Stimulated activated naive CD4-positive, alpha-beta T cell (primary cell): ENCODE data around the gene RGS3.

Source experiments
- DNase-seq, 6 experiments: peaks; one replicate each; lab custom pipeline; 2025; lab: John Stamatoyannopoulos, UW

The RGS3 gene

DNA sequence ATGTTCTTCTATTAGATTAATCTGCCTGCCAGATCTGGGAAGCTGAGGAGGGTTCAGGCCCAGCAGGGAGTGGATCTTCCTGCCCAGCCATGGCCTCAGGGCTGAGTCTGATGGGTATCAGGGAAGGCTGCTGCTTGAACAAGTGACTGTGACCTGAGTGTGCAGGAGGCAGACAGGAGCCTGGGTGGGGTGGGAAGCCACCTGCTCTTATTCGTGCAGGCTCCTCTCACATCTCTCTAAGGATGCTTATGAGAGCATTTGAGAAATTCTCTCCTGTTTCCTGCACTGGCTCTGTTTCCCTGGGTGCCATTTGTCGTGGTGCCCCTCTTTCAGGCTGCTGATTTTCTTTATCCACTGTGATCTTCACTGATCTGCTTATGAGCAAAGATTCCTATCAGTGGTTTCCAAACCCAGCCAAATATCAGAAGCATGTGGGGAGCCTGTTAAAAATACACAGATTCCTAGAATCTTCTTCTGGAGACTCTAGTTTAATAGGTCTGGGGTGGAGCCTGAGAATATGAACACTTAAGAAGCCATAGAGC is 2.1 kb downstream of the RGS3 start:
- no peak for DNase-seq

DNA sequence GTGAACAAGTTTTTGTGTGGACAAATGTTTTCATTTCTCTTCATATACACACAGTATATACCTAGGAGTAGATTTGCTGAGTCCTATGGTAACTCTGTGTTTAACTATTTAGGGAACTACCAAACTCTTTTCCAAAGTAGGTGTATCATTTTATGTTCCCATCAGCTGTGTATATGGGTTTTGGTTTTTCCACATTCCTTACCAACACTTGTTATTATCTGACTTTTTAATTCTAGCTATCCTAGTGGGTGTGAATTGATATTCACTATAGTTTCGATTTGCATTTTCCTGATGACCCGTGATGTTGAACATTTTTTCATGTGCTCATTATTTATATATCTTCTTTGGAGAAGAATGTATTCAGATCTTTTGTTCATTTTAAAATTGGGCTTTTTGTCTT is 3.7 kb downstream of the RGS3 start:
- DNase-seq = no peak

DNA sequence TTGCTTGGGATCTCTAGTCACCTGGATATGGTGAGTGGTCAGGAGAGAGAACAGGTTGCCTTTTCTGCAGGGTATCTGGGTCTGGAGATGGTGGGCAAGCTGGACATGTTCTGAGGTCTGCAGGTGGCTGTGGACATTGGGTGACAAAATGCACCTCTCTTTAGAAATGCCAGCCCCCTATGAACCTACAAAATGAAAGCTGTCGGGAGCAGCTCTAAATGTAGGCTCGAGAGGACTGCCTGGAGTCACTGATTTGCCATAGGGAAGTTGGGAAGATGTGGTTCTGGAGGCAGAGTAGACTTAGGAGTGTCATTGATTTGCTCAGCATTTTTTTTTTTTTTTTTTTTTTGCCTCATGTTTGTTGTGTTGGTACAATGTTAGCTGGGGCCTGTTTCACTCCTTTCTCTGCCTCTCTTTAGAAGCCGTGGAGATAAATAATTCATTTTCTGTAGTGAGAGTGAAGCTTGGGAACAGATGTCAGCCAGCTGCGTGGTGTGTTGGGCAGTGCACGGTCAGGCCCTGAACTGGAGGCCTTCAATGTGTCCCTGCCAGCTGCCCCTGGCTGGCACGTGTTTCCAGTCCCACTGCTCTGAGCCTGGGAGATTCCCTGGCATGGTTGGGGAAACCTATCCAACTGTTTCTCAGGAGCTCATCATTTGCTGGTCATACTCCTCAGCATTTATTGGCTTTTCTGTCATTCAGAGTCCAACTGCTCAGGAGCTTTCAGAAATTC is 5.4 kb downstream of the RGS3 start:
- no peak for DNase-seq

DNA sequence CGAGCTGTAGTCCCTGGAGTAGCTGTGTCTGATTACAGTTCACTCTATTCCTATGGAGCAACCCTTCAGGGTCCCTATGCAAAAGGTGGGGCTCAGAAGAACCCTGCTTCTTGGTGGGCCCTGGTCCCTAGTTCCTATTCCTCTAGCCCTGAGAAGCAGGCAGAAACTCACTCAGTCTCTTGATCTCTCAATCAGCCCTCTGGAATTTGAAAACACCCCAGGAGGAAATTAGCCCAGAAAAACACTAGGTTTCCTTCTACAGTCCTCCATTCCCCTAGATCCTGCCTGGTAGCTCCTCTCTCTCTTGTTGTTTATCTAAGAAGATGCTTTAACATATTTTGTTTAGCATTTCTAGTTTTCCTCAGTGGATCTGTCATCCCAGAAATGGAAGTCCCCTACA is 7.6 kb downstream of the RGS3 start:
- DNase-seq = no peak

DNA sequence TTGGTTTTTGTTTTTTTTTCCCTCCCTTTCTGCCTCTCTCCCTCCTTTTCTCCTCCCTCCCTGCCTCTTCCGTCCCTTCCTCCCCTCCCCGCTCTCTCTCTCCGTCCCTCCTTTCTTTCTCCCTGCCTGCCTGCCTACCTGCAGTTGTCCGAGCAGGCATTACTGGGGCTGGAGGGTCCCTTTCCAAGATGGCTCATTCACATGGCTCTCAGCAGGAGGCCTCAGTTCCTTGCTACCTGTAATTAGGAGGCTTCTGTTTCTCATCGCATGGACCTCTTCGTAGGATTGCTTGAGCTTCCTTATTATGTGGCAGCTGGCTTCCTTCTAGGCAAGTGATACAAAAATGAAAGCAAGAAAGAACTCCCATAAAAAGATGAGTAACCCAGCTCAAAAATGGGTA is 8.0 kb downstream of the RGS3 start:
- no peak for DNase-seq

DNA sequence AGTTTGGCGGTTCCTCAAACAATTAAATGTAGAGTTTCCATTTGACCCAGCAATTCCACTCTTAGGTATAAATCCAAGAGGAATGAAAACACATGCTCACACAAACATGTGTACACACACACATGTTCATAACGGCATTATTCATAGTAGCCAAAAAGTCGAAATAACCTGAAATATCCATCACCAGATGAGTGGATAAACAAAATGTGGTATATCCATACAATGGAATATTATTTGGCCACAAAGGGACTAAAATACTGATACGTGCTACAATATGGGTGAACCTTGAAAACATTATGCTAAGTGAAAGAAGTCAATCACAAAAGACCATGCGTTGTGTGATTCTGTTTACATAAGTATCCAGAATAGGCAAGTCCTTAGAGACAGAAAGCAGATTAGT is 8.7 kb downstream of the RGS3 start:
- no peak for DNase-seq

DNA sequence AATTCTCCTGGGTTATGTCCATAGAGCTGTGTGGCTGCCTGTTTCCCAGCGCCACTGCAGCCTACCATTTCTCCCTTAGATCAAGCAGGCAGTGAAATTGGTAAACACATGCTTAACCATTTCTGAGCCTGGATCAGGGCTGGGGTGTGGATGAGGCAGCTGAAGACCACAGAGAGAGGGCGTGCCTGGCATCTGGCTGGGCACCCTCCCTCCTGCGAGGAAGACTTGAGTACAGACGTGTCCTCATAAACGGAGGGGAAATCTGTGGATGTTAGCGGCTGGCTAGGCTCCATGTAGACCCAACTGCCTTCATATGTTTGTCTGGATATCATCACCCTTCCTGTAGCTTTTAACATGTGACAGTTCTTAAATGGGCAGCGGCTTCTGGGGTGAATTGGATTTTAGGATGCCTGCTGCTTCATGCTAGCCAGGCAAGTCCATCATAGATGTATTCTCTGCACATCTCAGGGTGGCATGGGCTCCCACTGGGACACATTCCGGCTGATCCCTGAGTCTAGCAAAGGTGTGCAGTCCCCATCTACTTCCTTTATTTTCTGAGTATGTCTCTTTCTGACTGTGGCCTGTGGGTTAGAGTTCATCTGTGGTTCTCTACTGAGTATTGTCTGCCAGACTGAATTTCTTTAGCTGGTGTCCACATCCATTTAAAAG is 11.0 kb downstream of the RGS3 start:
- DNase-seq = no peak

DNA sequence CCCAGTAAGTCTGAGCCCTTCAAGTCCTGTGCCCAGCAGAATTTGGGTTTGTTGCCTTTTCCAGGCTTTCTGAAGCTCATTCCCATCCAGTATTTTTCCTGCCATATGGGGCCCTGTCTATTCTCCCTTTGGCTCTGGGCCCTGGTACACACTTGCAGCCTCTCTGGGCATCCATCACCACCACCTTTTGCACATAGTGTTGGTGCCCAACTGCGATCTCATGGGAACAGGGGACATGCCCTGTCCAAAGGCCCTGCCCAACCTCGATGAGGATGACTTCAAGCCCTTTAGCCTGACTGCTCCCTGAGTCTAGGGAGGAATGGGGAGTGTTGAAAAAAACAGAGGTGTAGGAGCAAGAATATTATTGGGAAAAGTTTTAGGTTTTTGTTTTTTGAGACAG is 11.5 kb downstream of the RGS3 start:
- no peak for DNase-seq

DNA sequence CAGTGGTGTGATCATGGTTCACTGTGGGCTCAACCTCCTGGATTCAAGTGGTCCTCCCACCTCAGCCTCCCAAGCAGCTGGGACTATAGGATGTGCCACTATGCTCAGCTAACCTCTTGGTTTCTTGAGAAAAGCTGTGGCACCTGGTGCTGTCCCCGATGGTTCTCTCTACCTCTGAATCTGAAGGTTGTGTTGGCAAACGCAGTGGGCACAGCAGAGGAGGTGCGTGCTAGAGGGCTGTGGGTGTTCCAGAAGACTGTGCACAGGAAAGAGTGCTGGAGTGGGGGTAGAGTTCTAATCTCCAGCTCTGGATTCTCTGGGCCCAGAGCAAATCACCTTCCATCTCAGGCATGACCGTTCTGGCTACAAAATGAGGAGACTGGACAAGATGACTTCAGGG is 12.5 kb downstream of the RGS3 start:
- no peak for DNase-seq

DNA sequence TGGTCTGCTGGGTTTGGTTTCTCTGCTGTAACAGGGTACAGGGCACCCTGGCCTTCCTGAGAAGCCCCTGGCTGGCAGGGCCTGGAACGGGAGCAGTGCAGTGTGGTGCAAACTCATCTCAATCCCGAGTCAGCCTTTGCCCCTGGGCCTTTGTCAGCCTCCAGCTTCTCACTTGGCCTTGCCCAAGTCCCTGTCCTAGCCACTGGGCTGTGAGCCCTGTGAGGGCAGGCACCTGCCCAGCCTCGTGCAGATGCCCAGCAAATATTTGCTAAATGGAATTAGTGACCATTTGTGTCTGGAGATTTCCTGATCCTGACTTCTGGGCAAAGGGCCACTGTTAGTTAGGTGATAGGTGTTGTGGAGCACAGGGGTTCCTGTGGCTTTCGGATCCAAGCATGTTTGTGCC is 13.0 kb downstream of the RGS3 start:
- DNase-seq = no peak

DNA sequence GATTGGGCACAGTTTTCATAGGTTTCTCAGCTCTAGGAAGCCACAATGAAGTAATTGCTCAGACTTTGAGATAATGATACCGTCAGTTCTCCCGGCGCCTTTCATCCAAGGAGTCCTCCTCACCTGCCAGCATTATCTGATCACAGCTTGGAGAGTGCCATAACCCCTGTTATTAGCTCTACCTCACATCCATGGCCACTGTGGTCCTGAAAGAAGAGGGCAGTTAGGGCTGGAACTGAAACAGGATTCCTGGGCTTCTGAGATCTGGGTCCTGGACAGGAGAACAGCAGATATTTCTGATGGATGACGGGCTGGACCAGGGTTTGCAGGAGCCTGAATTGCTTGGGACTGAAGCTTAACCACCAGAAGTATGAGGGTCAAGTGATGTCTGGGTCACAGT is 13.5 kb downstream of the RGS3 start:
- DNase-seq = no peak

DNA sequence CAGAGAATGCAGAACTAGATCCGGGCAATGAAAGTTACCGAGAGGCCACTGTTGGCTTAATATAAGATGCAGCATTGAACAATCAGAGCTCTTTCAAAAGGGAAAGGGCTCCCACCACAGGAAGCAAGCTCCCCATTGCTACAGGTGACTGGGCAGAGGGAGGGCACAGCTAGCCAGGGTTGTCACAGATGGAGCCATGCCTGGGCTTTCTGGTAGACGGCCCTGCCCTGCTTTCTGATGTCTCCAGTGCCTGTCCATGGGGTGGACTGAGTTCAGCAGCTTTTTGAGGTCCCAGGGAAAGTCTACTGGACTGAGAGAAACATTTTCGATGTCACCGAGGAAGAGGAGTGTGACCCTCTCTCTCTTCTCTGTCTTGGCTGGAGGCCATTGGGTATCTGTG is 14.1 kb downstream of the RGS3 start:
- no peak for DNase-seq

DNA sequence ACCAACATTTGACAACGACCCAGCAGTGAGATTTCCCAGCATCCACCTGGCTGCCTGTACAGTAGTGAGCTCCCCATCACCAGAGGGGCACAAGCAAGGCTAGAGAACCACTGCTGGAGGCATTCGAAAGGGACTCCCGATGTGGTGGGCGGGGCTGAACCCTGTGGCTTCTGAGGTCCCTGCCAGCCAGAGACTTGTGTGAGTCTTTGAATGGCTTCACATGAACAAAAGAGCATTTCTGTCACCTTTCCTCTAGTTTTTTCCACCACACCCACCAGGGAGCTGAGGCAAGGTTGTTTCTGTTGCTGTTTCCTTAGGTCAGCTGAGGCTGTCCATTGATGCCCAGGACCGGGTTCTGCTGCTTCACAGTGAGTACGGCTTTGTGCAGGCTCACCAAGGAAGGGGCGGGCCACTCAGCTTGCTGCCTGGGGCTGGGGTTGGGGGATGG is 15.7 kb downstream of the RGS3 start:
- DNase-seq = no peak

DNA sequence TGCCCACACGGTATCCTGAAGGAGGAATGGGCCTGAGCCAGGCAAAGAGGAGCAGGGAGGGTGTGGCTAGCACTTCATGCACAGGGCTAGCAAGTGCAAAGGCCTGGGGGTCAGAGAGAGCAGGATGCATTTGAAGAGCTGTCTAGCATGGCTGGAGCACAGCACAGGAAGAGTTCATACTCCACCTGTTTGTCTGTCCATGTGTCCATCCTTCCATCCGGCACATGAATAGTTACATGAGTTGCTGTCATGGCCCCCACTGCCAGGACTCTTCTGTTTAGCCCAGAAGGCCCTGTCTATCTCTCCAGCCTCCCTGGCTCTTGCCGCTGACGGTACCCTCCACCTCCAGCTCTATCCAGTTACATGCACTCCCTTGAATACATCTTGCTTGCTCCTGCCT is 17.1 kb downstream of the RGS3 start:
- DNase-seq = no peak

DNA sequence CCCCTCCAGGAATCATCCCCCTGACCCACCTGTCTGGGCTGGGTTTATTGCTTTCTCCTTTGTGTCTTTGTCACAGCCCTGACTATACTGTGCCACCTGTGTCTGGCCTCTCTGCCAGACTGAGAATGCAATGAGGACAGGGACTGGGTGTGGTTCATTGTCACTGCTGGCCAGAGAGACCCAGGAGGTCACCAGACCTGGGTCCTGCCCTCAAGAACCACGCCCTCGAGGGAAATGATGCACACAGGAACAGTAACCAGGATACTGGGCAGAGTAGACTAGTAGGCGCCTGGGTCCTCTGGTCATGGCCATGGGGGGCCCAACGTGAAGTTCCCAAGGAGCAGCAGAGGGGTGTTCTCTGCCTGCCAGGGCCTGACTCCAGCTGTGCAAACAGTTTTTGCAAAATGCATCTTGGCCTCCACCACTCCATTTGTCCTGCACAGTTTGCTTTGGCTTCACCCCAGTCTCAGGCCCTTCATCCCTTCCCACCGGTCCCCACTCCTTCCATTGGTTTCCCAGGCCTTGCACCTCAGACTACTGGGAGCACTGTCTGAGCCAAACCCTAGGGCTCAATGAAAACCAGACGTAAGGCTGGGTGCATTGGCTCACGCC is 17.8 kb downstream of the RGS3 start:
- no peak for DNase-seq

DNA sequence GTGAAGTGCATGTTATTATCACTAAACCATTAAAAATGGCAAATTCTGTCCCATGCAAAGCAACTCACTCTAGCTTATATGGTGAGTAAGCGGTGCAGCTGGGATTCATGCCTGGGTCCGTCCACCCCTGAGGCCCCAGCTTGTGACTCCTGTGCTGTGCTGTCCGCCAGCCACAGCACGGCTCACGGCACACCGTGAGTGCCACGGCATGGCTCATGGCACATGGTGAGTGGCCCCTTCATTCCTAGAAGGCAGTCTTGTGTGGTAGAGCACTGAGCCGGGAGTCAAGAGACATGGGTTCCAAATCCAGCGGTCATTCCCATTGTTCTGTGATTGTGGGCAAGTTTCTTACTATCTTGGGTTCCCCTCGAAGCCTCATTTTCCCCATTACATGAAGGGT is 18.8 kb downstream of the RGS3 start:
- no peak for DNase-seq

DNA sequence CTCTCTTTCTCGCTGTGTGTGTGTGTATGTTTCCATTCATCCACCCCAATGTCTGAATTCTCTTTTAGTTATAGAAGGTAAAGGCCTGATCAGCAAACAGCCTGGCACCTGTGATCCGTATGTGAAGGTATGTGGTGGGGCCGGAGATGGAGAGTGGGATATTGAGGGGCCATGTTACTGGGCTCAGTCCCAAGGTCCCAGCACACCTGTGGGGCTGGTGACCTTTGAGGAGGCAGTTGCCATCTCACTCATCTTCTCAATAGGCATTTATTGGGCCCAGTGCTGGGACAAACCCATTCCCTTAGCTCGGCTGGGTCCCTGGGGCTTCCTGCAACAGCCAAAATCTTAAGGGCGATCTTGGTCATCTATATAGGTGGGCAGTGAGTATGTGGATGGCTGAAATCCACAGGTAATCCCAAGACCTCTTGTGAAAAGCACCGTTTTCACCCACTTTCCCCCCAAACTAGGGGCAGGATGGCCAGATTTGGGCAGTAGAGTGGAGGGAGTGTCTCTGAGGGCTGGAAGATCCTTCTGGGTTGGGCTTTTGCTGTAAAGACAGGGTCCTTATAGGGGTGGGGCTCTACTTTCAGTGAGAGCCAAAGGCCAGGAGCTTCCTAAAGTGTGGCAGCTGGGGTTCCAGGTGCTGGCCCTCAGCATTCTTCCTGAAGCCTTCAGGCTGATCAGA is 19.6 kb downstream of the RGS3 start:
- no peak for DNase-seq

DNA sequence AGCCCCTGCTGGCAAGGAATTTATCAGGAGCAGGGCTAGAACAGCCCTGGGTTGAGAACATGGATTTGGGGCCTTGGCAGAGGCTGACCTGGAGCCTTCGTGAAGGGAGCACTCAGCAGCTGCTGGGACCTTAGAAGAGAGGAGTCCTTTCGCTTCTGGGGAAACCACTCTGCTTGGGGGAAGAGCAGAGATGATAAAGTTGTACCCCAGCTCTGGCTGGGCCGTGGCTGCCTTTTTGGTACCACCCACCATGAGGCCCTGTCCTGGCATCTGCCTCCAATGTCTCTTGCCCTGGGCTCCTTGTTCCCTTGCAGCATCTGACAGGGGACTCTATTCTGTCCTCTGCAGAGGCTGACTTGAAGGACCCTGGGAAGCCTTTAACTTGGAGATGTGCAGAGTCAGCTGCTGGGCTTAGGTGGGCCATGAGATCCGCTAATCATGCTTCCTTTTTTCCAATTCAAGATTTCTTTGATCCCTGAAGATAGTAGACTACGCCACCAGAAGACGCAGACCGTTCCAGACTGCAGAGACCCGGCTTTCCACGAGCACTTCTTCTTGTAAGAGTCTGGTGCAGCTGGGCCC is 20.2 kb downstream of the RGS3 start:
- no peak for DNase-seq

DNA sequence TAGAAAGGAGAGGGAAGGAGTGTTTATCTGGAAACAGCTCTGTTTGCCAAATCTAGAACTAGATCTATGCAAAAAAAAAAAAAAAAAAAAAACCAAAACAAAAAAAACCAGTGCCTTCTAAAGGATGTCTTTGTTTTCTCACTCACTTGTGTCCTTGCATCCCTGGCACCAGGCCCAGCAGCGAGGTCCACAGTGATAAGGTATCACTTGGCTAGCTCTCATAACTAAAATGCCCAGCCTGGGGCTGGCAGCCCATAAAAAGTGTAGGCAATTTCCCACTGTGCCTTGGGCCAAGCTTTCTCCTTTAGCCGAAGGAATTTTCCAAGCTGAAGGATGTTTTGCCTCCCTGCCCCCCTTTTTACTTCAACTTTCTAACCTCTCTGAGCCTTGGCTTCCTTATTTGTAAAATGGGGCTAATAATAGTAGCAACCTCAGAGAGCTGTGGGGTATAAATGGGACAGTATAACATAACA is 20.8 kb downstream of the RGS3 start:
- DNase-seq = no peak

DNA sequence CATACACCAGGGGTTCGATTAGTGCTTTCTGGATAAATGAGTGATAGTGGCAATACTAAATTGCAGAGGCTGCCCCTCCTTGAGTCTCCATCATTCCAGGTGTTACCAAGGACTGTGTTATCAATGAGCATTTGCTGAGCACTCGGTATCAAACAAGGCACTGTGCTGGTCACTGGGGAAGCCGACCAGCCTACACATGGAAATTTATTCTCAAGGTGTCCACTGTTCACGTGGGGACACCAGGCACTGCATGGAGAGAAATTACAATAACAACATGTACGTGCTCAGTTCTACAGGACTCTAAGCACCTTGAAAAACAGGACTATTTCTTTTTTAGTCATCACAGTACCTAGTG is 22.2 kb downstream of the RGS3 start:
- DNase-seq = no peak

DNA sequence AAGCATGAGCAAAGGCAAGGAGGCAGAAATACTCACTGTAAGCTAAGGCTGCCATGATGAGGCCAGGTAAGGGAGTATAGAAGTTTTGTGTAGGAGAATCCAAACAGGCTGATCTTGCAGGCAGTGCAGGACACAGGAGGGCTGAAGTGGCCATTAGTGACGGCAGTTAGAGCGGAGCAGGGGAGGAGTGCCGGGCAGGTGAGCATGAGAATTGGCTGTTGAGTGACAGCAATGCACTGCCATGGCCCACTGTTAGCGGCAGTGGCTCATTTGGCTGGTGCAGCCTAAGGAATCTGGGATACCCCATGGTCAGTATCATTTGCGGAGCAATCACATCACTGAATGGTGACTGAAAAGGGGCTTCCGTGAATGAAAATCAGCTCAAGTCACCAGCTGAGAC is 22.8 kb downstream of the RGS3 start:
- DNase-seq = no peak

DNA sequence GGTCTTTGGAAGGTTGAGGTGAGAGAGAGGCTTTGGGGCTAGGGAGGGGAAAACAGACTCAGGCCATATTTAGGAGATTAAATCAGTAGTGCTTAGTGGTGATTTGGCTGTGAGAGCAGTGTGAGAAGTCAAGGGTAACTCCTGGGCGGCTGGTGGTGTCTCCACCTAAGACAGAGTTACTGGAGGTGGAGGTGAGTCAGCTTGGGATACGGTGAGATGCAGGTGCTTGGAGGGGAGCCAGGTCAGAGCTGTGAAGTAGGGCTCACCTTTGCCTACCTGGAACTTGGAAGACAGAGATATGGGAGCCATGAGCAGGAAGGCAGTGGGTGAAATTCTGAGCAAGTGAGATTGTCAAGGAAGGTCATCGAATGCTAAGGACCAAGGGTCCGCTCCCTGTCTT is 24.5 kb downstream of the RGS3 start:
- no peak for DNase-seq
